NCI-H2107 treated with DMSO at 0.1 percent for 48 hours (cell line): ENCODE measurements around the gene NHSL1.
"Not testable (repeated sequence)": the region's sequence is repeated elsewhere in the genome, so short reads cannot be mapped to it uniquely, and the experiment has no call there.

Experiments
- DNase-seq: peaks from one replicate; lab custom pipeline; 2025; ENCODE audit not compliant: unreplicated experiment; lab: John Stamatoyannopoulos, UW

Gene NHSL1

DNA sequence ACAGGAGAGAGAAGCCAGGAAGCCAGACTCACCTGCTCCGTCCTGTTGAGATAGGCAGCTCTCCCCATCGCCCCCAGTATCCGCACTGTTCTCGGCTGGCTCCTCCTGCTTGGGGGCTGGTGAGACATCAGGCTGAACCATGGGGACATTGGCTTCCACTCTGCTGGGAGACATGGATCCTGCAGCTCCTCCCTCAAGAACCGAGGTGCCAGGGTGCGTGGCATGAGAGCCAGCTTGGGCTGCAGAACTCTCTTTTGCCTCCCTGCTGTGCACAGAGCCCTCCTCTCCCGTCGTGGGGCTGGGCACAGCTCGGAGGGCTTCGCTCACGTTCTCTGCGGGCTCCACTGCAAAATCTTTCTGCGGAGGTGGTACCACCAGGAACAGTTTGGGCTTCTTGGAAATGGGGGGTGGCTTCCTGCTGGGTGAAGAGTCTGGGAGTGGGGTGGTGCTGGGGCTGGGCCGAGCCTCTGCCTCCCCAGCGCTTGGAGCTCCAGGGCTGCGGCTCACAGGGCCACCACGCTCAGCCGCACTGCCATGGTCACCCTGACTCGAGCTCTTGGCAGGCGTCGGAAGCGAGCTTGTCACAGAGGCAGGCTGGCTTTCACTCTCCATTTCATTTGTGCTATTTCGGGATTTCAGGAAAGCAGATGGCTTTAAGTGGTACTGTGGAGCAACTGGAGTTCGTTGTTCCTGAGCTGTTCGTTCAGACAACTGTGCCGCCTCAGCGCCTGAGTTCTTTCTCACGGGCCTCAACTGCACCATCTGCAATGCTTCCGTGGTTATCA is 68.7 kb downstream of the NHSL1 start:
- no peak for DNase-seq

- DNase-seq: no peak
Measured at GRCh38 chr6:138429761-138430160, 69.5 kb downstream of the NHSL1 start.

DNA sequence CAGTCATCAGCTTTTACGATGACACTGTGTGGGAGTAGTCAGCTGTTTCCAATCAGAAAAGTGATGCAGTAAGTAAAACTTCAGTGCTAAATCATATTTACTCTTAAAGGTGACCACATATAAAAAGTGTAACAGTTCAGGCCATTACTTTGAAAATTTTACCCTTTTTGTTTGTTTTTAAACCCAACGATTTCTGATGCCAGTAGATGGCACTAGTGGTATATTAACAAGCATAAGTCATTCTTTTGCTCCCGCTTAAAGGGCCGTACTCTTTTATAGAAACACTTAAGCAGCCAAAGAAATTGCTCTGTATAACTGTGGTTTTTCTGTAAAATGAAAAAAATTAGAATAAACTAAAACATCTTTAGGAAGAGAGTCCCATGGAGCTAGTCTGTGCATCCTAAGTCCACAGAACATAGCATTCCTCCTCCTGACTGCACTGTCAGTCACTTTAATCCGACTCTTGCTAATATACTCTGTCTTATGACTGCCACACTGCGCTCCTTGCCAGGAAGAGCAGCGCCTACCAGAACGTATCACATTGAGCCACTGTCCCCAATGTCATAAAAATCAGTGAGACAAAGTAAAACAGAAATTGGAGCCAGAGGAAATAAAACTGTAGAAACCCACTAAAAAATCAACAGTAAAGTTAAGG is 70.2 kb downstream of the NHSL1 start:
- no peak for DNase-seq

GRCh38 chr6:138427701-138428100 is 71.6 kb downstream of the NHSL1 start:
- DNase-seq: no peak

DNA sequence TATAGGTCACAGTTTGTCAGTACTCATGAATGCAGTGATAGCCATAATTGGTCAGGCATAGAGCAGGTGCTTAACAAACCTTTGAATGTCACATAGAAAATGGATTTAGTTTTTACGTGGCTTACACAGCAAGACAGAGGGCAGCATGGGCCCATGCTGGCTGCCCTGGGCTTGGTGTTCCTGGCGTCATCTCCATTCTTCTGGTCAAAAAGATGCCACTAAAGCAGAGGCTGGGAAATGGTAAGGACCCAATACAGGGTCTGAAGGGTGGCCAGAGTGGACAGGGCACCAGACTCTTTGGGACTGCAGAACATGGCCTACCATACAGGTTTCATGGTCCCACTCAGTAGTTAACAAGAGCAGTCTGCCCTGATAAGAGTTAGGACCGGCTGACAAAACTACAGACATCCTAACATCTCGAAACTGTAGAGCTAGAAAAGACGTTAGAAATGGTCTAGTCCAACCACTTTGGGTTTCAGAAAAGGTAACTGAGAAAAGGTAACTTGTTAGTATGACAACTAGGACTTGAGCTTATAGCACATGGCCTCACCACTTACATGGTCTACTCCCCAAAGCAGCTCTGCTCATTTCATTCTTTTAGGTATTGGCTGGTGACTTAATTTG is 72.7 kb downstream of the NHSL1 start:
- no peak for DNase-seq

DNA sequence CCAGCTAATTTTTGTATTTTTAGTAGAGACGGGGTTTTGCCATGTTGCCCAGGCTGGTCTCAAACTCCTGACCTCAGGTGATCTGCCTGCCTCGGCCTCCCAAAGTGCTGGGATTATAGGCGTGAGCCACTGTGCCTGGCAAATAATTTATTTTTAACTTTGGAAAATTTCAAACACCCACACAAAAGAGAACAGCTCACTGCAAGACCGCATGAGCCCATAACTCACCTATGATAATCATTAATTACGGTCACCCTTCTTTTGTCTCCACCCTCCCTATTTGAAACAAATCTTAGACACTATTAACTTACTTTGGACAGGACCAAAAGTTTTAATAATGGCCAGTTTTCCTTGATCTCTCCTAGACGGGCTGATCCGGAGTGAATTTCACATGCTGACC is 74.0 kb downstream of the NHSL1 start:
- not testable (repeated sequence) for DNase-seq

DNA sequence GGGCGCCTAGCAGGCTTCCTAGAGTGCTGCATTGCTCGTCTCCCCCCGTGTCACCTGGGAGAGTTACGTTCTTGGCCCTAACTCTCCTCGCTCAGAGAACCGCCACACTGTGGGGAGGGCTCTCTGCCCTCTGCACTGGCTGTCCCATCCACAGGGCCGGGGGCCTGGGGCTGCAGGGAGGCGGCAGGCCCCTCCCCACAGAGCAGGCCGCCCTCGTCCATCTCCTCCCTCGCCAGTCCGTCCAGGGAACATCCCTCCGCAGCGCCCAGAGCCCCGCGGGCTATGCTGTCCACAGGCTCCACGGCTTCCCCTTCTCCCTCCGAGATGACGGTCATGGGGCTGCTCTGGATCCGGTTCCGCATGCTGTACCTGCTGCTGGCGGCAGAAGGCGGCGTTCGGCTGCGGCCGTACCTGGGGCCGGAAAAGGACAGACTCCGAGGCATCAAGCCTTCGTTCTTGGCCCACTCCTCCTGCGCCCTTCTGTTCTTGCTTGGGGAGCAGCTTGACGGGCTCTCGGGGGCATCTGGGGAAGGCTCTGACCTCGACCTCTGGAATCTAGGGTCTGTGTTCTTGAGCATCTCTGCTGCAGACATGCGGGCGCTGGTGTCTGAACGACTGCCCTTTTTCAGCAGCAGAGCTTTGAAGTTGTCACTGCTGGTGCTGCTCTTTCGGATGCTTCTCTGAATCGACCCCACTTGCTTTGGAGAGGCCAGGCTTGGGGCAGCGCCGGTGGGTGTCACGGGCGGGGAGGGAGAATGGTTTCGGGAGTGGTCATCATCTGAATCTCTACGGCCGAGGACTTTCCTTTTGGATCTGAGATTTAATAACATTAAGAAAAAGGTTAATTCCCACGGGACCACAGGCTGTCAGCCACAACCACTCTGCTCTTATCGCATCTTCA is 75.0 kb downstream of the NHSL1 start:
- DNase-seq: no peak

- DNase-seq: no peak
Measured at GRCh38 chr6:138422861-138423260, 76.4 kb downstream of the NHSL1 start.

GRCh38 chr6:138421608-138422007 is 77.7 kb downstream of the NHSL1 start:
- DNase-seq: no peak

DNA sequence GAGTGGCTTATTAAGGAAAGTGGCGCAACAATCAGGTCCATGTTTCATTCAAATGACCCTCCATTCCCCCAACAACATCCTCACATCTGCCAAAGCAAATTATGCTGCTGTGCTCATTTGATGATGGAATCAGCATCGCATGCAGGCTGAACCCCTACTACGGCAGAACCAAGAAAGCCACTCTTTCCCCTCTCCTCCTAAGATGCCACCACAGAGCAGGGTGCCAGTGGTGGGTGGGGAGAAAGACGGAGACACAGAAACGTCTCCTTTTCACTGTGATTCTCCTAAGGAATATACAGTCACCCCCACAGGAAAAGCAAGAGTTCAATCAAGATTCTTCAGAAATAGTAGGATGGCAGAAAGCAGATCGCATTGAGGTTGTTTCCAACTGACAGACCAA is 78.2 kb downstream of the NHSL1 start:
- no peak for DNase-seq

- DNase-seq: no peak
Measured at GRCh38 chr6:138420356-138420755, 78.9 kb downstream of the NHSL1 start.

GRCh38 chr6:138419766-138420165 is 79.5 kb downstream of the NHSL1 start:
- DNase-seq: no peak

DNA sequence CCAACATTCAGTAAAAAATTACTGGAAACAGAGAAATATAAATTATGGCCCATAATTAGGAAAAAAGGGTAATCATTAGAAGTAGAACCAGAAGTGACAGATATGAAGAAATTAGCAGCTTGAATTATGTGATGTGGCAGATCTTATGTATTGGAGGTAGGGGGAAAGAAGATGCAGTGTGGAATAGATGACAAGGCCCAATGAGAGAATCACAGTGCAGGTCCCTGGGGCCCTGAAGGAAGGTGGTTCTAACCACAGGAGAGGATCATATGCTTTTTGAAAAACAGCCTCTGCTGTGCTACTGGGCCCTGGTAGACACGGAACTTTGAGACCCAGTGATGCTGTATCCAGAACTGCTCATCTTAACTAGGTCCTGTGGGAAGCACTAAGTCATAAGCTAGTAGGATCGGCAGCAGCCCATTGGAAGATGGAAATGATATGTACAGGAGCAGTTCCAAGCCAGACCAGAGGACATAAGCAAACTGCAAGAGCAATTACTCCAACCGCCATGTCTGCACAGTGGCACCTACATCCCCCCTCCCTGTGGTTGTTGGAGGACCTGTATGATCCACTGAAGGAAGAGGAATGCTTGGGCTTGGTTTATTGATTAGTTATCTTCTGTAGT is 81.1 kb downstream of the NHSL1 start:
- no peak for DNase-seq

GRCh38 chr6:138417493-138418117 is 81.7 kb downstream of the NHSL1 start:
- DNase-seq: no peak

DNA sequence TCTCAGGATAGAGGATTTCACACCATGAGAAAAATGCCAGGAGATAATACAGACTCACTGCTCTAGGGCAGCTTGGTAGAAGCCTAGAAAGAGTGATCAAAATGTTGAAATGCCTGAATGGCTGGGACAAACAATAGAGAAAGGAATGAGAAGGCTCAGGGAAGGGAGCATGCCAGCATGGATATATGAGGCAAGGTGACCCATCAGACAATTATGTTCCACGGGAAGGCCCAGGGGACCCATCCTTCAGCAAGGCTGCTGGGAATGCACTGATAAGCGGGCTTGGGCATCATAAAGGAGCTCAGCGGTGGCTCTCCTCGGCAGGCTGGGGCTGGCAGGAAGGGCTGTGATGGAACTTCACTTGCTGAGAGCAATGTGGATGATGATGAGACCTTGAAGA is 83.1 kb downstream of the NHSL1 start:
- DNase-seq: no peak

DNA sequence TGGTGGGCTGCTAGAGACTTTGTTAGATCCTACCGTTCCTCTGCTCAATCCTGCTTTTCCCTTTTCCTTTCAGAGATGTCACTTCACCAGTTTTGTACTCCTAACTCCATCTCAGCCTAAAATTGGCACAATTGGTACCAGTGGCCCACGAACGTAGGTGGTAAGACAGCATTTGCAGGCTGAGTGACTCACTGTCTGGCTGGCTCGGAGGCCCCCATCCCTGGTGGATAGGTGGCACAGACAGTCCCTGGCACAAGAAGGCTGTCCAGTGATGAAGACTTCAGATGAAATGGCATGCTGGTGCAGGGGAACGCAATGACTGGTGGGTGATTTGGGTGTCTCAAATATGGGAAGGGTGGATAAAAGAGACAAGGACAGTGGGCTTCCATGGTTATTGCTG is 84.2 kb downstream of the NHSL1 start:
- no peak for DNase-seq

- no peak for DNase-seq
Measured at GRCh38 chr6:138410972-138411880, 88.1 kb downstream of the NHSL1 start.

- DNase-seq: no peak
Measured at GRCh38 chr6:138410048-138410735, 89.1 kb downstream of the NHSL1 start.

- DNase-seq: no peak
Measured at GRCh38 chr6:138406443-138406842, 92.9 kb downstream of the NHSL1 start.
